ENCODE results near the gene TRIM29. TPM values are rescaled to one million over a fixed set of nuclear protein-coding genes. Genes with fewer than 3 reads are reported as not detected.

TRIM29 gene
- total RNA-seq, 4 donors from 2014 or later: 1.3 to 5.7 (median 3.0) TPM

DNA sequence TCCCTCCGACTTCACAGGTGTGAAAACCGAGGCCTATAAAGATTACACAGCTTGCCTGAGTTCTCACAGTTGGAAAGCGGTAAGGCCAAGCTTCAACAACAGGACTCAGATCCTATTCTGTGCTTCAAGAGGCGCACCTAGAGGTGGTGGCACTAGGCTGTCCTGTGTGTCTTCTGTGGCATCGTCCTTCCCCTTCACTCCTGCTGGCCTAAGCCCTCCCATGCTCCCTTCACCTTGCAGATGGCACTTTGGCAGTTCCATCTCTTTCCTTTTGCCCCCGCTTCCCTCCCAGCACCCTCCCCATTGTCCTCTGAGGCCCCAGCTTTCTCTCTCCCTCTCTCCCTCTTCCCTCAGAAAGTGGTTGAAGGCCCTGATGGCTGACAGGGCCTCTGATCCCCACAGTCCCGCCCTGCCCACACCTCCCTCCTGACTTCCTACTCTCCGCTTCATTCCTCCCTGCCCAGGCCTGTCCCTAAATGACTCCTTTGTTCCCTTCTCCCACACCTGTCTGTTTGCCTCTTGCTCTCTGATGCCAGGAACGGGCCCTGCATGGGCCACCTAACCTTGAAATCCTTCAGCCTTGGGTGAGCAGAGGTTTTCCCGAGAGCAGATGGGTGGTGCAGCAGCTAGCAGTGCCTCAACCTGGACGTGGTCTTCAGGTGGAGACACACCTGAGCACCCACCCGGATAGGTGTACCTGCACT lies 5.8 kb downstream of the TRIM29 start:
- TF ChIP-seq, protein P1, sequence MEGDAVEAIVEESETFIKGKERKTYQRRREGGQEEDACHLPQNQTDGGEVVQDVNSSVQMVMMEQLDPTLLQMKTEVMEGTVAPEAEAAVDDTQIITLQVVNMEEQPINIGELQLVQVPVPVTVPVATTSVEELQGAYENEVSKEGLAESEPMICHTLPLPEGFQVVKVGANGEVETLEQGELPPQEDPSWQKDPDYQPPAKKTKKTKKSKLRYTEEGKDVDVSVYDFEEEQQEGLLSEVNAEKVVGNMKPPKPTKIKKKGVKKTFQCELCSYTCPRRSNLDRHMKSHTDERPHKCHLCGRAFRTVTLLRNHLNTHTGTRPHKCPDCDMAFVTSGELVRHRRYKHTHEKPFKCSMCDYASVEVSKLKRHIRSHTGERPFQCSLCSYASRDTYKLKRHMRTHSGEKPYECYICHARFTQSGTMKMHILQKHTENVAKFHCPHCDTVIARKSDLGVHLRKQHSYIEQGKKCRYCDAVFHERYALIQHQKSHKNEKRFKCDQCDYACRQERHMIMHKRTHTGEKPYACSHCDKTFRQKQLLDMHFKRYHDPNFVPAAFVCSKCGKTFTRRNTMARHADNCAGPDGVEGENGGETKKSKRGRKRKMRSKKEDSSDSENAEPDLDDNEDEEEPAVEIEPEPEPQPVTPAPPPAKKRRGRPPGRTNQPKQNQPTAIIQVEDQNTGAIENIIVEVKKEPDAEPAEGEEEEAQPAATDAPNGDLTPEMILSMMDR (IDR thresholded peaks at IDR 0.05): no peak
- no peak for ATAC-seq (ENCODE audit: low FRiP score)

DNA sequence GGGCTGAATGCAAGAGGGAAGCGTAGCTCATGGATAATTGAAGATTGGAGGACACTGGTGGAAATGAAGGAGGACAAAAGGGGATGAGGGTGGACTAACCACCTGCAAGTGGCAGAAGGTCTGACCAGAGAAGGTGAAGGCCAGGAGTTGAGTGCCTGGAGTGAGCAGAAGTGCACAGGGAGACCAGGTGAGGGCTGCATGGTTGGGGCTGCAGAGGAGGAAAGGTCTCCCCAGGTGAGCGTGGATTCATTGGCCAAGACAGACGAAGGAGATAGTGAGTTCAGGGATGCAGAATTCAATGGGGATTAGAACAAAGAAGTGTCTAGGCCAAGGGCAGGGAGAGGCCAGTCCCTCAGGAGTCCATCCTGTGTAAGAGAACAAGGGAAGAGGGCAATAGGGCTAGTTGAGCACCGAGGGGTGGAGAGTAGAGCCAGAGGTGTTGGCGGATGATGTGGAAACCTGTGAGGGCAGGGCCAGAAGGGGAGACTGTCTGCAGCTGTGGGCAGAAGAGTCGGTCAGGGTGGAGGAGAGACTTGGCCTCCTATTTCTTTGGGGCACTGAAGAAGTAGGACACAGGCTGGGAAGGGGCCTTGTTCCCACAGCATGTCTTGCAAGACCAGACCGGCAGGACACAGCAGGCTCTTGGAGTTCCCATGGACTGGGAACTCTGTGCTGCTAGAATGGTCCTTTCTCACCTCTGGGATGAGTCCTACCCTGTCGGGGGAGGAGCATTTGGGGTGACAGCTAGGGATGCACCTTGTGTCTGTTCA lies 6.7 kb downstream of the TRIM29 start:
- ATAC-seq (ENCODE audit: low FRiP score) (no peak), DNase-seq (ENCODE audit: low spot score) (no peak)
- TF ChIP-seq, protein P1 (IDR thresholded peaks at IDR 0.05): no peak

More for the DNA sequence above, 5.8 kb downstream of the TRIM29 start:
- peak; percentile 5 for DNase-seq (ENCODE audit: low spot score)

DNA sequence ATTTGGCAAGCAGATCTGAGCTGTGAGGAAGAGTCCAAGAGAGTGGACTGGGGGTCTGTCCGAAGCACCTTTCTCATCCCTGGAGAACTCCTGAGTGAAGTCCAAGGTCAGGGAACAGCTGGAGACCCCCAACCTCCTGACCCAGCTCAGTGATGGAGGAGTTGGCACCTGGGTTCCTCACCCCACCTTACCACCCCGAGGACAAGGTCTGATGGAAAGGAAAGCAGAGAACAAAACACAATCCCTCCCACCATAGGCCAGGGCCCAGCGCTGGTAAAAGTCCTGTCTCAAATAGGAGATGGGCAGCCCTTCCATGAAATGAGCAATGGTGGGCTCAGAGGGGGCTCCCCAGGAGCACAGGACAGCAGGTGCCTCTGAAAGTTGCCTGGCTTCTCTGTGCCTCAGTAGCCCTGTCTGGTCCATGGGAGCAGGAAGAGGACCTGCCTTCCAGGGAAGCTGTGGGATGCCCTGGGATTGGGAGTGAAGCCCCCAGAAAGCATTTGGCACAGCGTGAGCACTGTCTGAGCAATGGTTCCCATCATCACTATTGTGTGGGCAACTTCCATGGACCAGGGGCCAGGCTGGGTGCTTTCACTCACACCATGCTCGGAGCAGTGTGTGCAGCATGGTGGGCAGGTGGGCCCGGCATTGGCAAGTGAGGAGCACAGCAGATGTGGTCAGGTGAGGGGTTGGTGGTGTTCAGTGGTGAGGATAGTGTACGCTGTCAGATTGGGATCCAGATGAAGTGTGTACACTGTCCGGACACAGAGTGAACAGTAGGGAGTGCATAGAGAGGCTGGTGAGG lies 7.5 kb downstream of the TRIM29 start:
- TF ChIP-seq, protein P1 (IDR thresholded peaks at IDR 0.05): no peak
- no peak for DNase-seq (ENCODE audit: low spot score)
- no peak for ATAC-seq (ENCODE audit: low FRiP score)

DNA sequence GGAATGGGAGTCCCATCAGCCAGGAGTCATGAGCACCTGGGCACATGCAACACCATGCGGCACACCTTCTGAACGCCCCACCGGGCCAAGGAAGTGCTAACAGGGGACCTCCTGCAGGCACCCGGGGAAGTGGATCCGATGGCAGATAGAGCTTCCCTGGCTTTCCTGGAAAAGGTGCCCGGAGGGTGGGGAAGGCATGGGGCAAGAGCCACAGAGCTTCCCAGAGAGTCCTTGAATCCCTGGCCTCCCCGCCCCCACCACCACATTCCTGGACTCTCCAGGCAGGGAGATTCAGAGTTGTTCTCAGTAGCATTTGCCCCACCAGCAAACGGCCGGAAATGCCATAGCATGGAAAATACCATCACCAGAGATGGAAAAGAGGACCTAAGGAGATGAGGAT lies 8.3 kb downstream of the TRIM29 start:
- DNase-seq (ENCODE audit: low spot score): no peak
- ATAC-seq (ENCODE audit: low FRiP score): no peak
- TF ChIP-seq, protein P1 (IDR thresholded peaks at IDR 0.05): no peak

DNA sequence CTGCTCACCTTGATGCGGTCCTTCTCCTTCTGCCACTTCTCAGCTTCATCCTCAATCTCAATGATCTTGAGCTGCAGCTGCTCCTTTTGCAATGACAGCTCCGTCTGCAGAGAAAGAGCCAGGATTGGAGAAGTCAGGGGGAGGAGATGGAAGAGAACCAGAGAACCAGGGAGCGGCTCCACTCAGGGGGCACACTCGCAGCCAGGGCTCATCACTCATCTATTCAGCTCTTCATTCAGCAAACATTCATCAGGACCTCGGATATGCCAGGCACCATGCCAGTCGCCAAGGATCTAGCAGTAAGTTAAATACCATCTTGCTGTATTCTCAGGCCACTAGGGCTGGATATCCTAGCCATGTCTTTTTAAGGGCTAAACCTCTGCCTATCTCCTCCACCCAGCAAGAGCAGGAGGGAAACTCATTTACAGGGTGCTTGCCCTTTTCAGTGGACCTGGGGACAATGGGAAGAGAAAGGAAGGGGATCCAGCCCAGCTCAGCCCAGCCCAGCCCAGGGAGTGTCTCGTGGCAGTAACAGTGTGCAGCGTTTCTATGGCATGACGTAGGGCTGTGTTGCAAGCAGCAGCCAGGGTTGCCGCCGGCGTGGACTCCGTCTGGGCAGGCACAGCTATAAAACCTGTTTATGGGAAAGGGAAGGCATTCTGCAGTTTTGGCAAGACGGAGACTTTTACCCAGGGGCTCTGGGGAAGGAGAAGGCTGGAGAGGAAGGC lies 9.4 kb downstream of the TRIM29 start:
- ATAC-seq (ENCODE audit: low FRiP score) (peak; percentile 90), DNase-seq (ENCODE audit: low spot score) (peak; percentile 38)
- TF ChIP-seq, protein P1 (IDR thresholded peaks at IDR 0.05): no peak

DNA sequence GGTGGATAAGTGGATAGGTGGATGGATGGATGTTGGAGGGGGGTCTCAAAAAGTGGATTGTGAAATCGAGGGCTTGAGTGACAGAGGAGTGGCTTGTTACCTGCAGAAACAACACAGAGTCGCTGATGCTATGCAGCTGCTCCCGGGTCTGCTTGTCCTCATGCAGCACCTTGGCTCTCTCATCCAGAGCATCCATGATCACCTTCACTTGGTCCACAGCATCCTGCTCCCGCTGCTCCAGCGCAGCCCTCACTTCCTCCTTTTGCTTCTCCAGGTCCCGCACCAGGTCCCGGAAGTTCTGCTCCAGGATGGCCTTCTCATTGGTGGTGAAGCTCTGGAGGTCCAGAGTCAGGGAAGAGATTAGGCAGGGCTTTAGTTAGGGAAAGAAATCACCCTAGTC lies 10.7 kb downstream of the TRIM29 start:
- DNase-seq (ENCODE audit: low spot score) (no peak), ATAC-seq (ENCODE audit: low FRiP score) (no peak)
- TF ChIP-seq, protein P1 (IDR thresholded peaks at IDR 0.05): no peak

Data from omental fat pad (tissue), 4 donors.